DOHH2 (cell line): ENCODE measurements around the gene LAMA2.

Source experiments
- H3F3A ChIP-seq: fragments of 200-600 bp; sonication (generic), shearing (Covaris generic); 2 replicates; pipeline ENCODE4 v1.6.0; 2016; ENCODE audit warnings: antibody characterized with exemption, mild to moderate bottlenecking; ENCODE audit not compliant: control insufficient read depth, insufficient read depth
- H3K27ac ChIP-seq: fragments of 200-600 bp; sonication (generic); 2 replicates; pipeline ENCODE4 v1.5.1; 2014; ENCODE audit warnings: low read depth, mild to moderate bottlenecking, low read length, moderate library complexity
- H3K27me3 ChIP-seq: fragments of 200-600 bp; sonication (generic); 2 replicates; pipeline ENCODE4 v1.6.1; 2014; ENCODE audit warnings: mild to moderate bottlenecking, low read length, mixed read lengths; ENCODE audit not compliant: control insufficient read depth
- H3K36me3 ChIP-seq: fragments of 200-600 bp; sonication (generic); 2 replicates; pipeline ENCODE4 v1.6.1; 2014; ENCODE audit warnings: mild to moderate bottlenecking, low read length, moderate library complexity, mixed read lengths; ENCODE audit not compliant: control insufficient read depth
- H3K4me1 ChIP-seq: fragments of 200-600 bp; sonication (generic); 2 replicates; pipeline ENCODE4 v1.6.1; 2014; ENCODE audit warnings: mild to moderate bottlenecking, low read length, mixed read lengths; ENCODE audit not compliant: control insufficient read depth
- H3K4me2 ChIP-seq: fragments of 200-600 bp; sonication (generic); 2 replicates; pipeline ENCODE4 v1.6.0; 2014; ENCODE audit warnings: mild to moderate bottlenecking, low read length, moderate library complexity
- H3K4me3 ChIP-seq: fragments of 200-600 bp; sonication (generic); 2 replicates; pipeline ENCODE4 v1.5.1; 2014; ENCODE audit warnings: mild to moderate bottlenecking, low read length, mixed read lengths
- H3K79me2 ChIP-seq: fragments of 200-600 bp; sonication (generic); 2 replicates; pipeline ENCODE4 v1.6.1; 2014; ENCODE audit warnings: mild to moderate bottlenecking, low read length, mixed read lengths; ENCODE audit not compliant: control insufficient read depth
- H3K9me2 ChIP-seq: fragments of 200-600 bp; sonication (generic); replicated peaks from 2 replicates; pipeline ENCODE4 v1.6.1; 2014; ENCODE audit warnings: mild to moderate bottlenecking, low read length, mixed read lengths; ENCODE audit not compliant: control insufficient read depth
- H3K9me3 ChIP-seq: fragments of 200-600 bp; sonication (generic); 2 replicates; pipeline ENCODE4 v1.6.1; 2014; ENCODE audit warnings: antibody characterized with exemption, low read length, mixed read lengths; ENCODE audit not compliant: control insufficient read depth, insufficient read depth
- H4K20me1 ChIP-seq: fragments of 200-600 bp; sonication (generic); 2 replicates; pipeline ENCODE4 v1.6.0; 2014; ENCODE audit warnings: low read depth, mild to moderate bottlenecking, antibody characterized with exemption, low read length, moderate library complexity; ENCODE audit not compliant: control insufficient read depth, insufficient read depth
- CTCF ChIP-seq: fragments of 200-600 bp; sonication (generic); IDR thresholded peaks from one replicate; pipeline ENCODE4 v1.5.1; 2014; ENCODE audit warnings: antibody characterized with exemption, mild to moderate bottlenecking, low read depth, low read length; ENCODE audit not compliant: poor library complexity, severe bottlenecking
- EZH2phosphoT487 ChIP-seq: fragments of 200-600 bp; sonication (generic); IDR thresholded peaks from 2 replicates; pipeline ENCODE4 v1.6.1; 2017; ENCODE audit warnings: borderline replicate concordance, mild to moderate bottlenecking, antibody characterized with exemption, low read length, moderate library complexity, mixed read lengths

LAMA2 gene

GRCh38 chr6:129175066-129175465, 292.1 kb downstream of the LAMA2 start:
- H3K4me3 ChIP-seq: no peak overlapping the region
- H3K9me2 ChIP-seq: no peaks in the 10 kb centered on the region
- no peaks in the 10 kb centered on the region for H3F3A ChIP-seq
- H3K36me3 ChIP-seq: no peaks in the 10 kb centered on the region
- no peak for TF ChIP-seq CTCF
- TF ChIP-seq EZH2phosphoT487: no peak
- no peaks in the 10 kb centered on the region for H4K20me1 ChIP-seq
- H3K27ac ChIP-seq: no peak overlapping the region
- H3K4me1 ChIP-seq: no peaks in the 10 kb centered on the region
- no peaks in the 10 kb centered on the region for H3K79me2 ChIP-seq
- H3K27me3 ChIP-seq: no peaks in the 10 kb centered on the region
- no peak overlapping the region for H3K4me2 ChIP-seq
- no peaks in the 10 kb centered on the region for H3K9me3 ChIP-seq

GRCh38 chr6:129177801-129178200, 294.9 kb downstream of the LAMA2 start:
- H3F3A ChIP-seq: no peaks in the 10 kb centered on the region
- no peak overlapping the region for H3K27ac ChIP-seq
- no peaks in the 10 kb centered on the region for H3K9me3 ChIP-seq
- H3K79me2 ChIP-seq: no peaks in the 10 kb centered on the region
- no peaks in the 10 kb centered on the region for H3K27me3 ChIP-seq
- no peak overlapping the region for H3K4me2 ChIP-seq
- no peak for TF ChIP-seq EZH2phosphoT487
- no peak for TF ChIP-seq CTCF
- no peaks in the 10 kb centered on the region for H4K20me1 ChIP-seq
- H3K4me1 ChIP-seq: no peaks in the 10 kb centered on the region
- H3K36me3 ChIP-seq: no peaks in the 10 kb centered on the region
- H3K4me3 ChIP-seq: no peak overlapping the region
- no peaks in the 10 kb centered on the region for H3K9me2 ChIP-seq

- Histone ChIP-seq H3F3A (no peaks in the 10 kb centered on the region), H3K27ac (no peak overlapping the region), H4K20me1 (no peaks in the 10 kb centered on the region), H3K9me3 (no peaks in the 10 kb centered on the region), H3K4me3 (no peak overlapping the region), H3K4me2 (no peak overlapping the region), H3K36me3 (no peaks in the 10 kb centered on the region), H3K79me2 (no peaks in the 10 kb centered on the region), H3K9me2 (no peaks in the 10 kb centered on the region), H3K27me3 (no peaks in the 10 kb centered on the region), H3K4me1 (no peaks in the 10 kb centered on the region)
- TF ChIP-seq EZH2phosphoT487 (no peak), CTCF (no peak)
Measured at GRCh38 chr6:129179283-129179682, 296.3 kb downstream of the LAMA2 start.

- no peaks in the 10 kb centered on the region for H3K9me2 ChIP-seq
- TF ChIP-seq EZH2phosphoT487 (no peak), CTCF (no peak)
- no peaks in the 10 kb centered on the region for H3F3A ChIP-seq
- H3K36me3 ChIP-seq: no peaks in the 10 kb centered on the region
- H3K4me2 ChIP-seq: no peak overlapping the region
- H4K20me1 ChIP-seq: no peaks in the 10 kb centered on the region
- no peaks in the 10 kb centered on the region for H3K4me1 ChIP-seq
- no peaks in the 10 kb centered on the region for H3K79me2 ChIP-seq
- H3K27me3 ChIP-seq: no peaks in the 10 kb centered on the region
- no peaks in the 10 kb centered on the region for H3K9me3 ChIP-seq
- no peak overlapping the region for H3K4me3 ChIP-seq
- no peak overlapping the region for H3K27ac ChIP-seq
Measured at GRCh38 chr6:129181001-129181400, 298.1 kb downstream of the LAMA2 start.
